GM12878 (cell line): ENCODE data around the gene SEMA4D. TPM values are rescaled to one million over a fixed set of nuclear protein-coding genes. Genes with fewer than 3 reads are reported as not detected.

Source experiments
- ATAC-seq: fragments of 200-7000 bp; cut with Tn5 transposase; 3 replicates; pipeline ENCODE4 v1.9.1; 2020; ENCODE audit warnings: mild to moderate bottlenecking, moderate library complexity
- BruUV-seq: library from RNA; stranded (reverse); fragments of 400-500 nt; replicated peaks from 2 replicates; lab custom pipeline; 2021; lab: Mats Ljungman, UMichigan
- CTCF ChIA-PET: fragments of 300-600 bp; sonication (Branson Sonifier 250); formaldehyde crosslinking; extraction: SDS; loops from one replicate; lab custom pipeline; 2021; ENCODE audit warnings: inconsistent platforms; lab: Yijun Ruan, JAX
- POLR2A ChIA-PET: fragments of 350-600 bp; formaldehyde crosslinking; extraction: SDS; loops from one replicate; lab custom pipeline; 2021; ENCODE audit warnings: inconsistent platforms; lab: Charles Lee
- RAD21 ChIA-PET: fragments of 300-600 bp; sonication (Branson Sonifier 250); formaldehyde crosslinking; loops from one replicate; lab custom pipeline; 2023; ENCODE audit warnings: antibody characterized with exemption; ENCODE audit not compliant: unreplicated experiment; lab: Charles Lee
- SMC1A ChIA-PET: fragments of 300-600 bp; sonication (Branson Sonifier 250); formaldehyde crosslinking; loops from one replicate; lab custom pipeline; 2023; ENCODE audit not compliant: unreplicated experiment, uncharacterized antibody; lab: Charles Lee
- DNase-seq: peaks from one replicate; pipeline ENCODE4 v3.0.0-alpha.2; 2011; ENCODE audit warnings: low read depth, low spot score
- FAIRE-seq: peaks from 3 replicates; lab custom pipeline; 2011; peaks lifted over from hg19 to GRCh38; lab: Jason Lieb, UNC
- H2AFZ ChIP-seq: 2 replicates; pipeline ENCODE4 v1.6.0; 2011; ENCODE audit warnings: low read depth, low read length, control low read depth; ENCODE audit not compliant: control insufficient read depth
- H3K27ac ChIP-seq: 2 replicates; pipeline ENCODE4 v1.5.1; 2011; ENCODE audit warnings: control low read depth; ENCODE audit not compliant: control insufficient read depth, insufficient read depth
- H3K27me3 ChIP-seq, 2 experiments: replicated peaks in 1 of 2; 2 replicates each; pipeline versions ENCODE4 v1.6.0 to v1.6.1; 2011; ENCODE audit warnings: low read length in 1 of 2; ENCODE audit not compliant: control insufficient read depth in 2 of 2, insufficient read depth in 2 of 2
- H3K36me3 ChIP-seq, 2 experiments: 2 replicates each; pipeline ENCODE4 v1.5.1; 2011; ENCODE audit warnings: low read length in 1 of 2; ENCODE audit not compliant: control insufficient read depth in 2 of 2, insufficient read depth in 2 of 2
- H3K4me1 ChIP-seq: 2 replicates; pipeline ENCODE4 v1.6.1; 2011; ENCODE audit warnings: mild to moderate bottlenecking, low read length, moderate library complexity, mixed read lengths; ENCODE audit not compliant: control insufficient read depth, insufficient read depth
- H3K4me2 ChIP-seq: 2 replicates; pipeline ENCODE4 v1.6.0; 2011; ENCODE audit warnings: control low read depth; ENCODE audit not compliant: control insufficient read depth, insufficient read depth
- H3K4me3 ChIP-seq: fragments of 200-600 bp; sonication (generic); 2 replicates; pipeline ENCODE4 v1.5.1; 2016
- H3K79me2 ChIP-seq: 2 replicates; pipeline ENCODE4 v1.6.0; 2011; ENCODE audit warnings: low read length; ENCODE audit not compliant: control insufficient read depth, insufficient read depth
- H3K9ac ChIP-seq: 2 replicates; pipeline ENCODE4 v1.8.0; 2011; ENCODE audit warnings: low read length, control low read depth, mixed read lengths; ENCODE audit not compliant: control insufficient read depth, insufficient read depth
- H3K9me3 ChIP-seq: replicated peaks from 3 replicates; pipeline ENCODE4 v1.5.1; 2011; ENCODE audit warnings: mild to moderate bottlenecking, low read length; ENCODE audit not compliant: control insufficient read depth, insufficient read depth
- H4K20me1 ChIP-seq: 2 replicates; pipeline ENCODE4 v1.6.0; 2011; ENCODE audit not compliant: control insufficient read depth, insufficient read depth
- CBX5 ChIP-seq: sonication (generic); IDR thresholded peaks from 2 replicates; pipeline ENCODE4 v1.6.1; 2016; ENCODE audit warnings: low read depth, moderate library complexity, mild to moderate bottlenecking, inconsistent platforms
- E2F4 ChIP-seq: IDR thresholded peaks from 2 replicates; pipeline ENCODE4 v1.6.1; 2012; ENCODE audit warnings: low read depth, low read length, improper control_type of control experiment
- EP300 ChIP-seq, 2 experiments: fragments of 150-350 bp in 1 of 2; IDR thresholded peaks; 2 replicates each; pipeline ENCODE4 v1.6.1; 2011 to 2012; ENCODE audit warnings: low read depth in 2 of 2, low read length in 2 of 2, borderline replicate concordance in 1 of 2, improper control_type of control experiment in 1 of 2, inconsistent platforms in 1 of 2; ENCODE audit not compliant: control insufficient read depth in 1 of 2
- HDAC2 ChIP-seq: fragments of 200-600 bp; sonication (generic); IDR thresholded peaks from 2 replicates; pipeline ENCODE4 v1.6.1; 2017
- SP1 ChIP-seq: IDR thresholded peaks from one replicate; pipeline ENCODE4 v1.6.1; 2011; ENCODE audit warnings: low read depth, low read length
- WRNIP1 ChIP-seq: IDR thresholded peaks from 2 replicates; pipeline ENCODE4 v1.6.1; 2011; ENCODE audit warnings: low read depth, low read length, improper control_type of control experiment, borderline replicate concordance
- ZBTB40 ChIP-seq: fragments of 450-650 bp; IDR thresholded peaks from 2 replicates; pipeline ENCODE4 v1.6.1; 2016; ENCODE audit warnings: mild to moderate bottlenecking, moderate library complexity, borderline replicate concordance
- ZNF687 ChIP-seq: fragments of 450-650 bp; IDR thresholded peaks from 2 replicates; pipeline ENCODE4 v1.6.1; 2017; ENCODE audit warnings: mild to moderate bottlenecking, moderate library complexity
- WGBS: methylation state at CpG from one replicate; pipeline ENCODE4 v1.1.6; 2016; ENCODE audit warnings: low lambda C conversion rate; ENCODE audit not compliant: insufficient replicate concordance, insufficient coverage; ENCODE audit errors: missing lambda C conversion rate; 5-methylcytosine and 5-hydroxymethylcytosine counted together
- in situ Hi-C: fragments of 300-500 bp; cut with MboI; formaldehyde crosslinking; loops from 9 replicates; pipeline ENCODE4 v1.14.3; 2018; ENCODE audit warnings: mixed read lengths
- intact Hi-C: fragments of 100-400 bp; cut with micrococcal nuclease; formaldehyde crosslinking; loops from one replicate; pipeline ENCODE4 v1.14.2; 2022; ENCODE audit not compliant: unreplicated experiment
- polyA plus RNA-seq, 11 experiments: library from polyadenylated mRNA; depleted of rRNA in 4 of 11; unstranded in 6 of 11; stranded (reverse) in 5 of 11; fragments of >200 nt; fragmentation: Nextera tagmentation in 4 of 11; fragmentation: Illumina TruSeq in 1 of 11; extraction: Ambion mirVana in 4 of 11; extraction: Trizol in 1 of 11; gene quantifications; 1 replicate in 1 of 11; 2 replicates in 10 of 11; pipeline versions ENCODE4 v1.2.1 to v1.2.3, GENCODE V29; 2011 to 2016; ENCODE audit warnings: inconsistent platforms in 2 of 11, missing spikeins in 2 of 11, low read depth in 1 of 11
- total RNA-seq, 4 experiments: library from RNA; depleted of rRNA in 3 of 4; stranded (reverse); fragments of >200 nt in 3 of 4; fragmentation: Illumina TruSeq in 1 of 4; extraction: Trizol in 1 of 4; gene quantifications; 2 replicates each; pipeline versions ENCODE4 v1.2.1 to v1.2.3, GENCODE V29; 2013 to 2021

Gene SEMA4D
- total and polyA plus RNA-seq, 10 of the 15 experiments (the other 5 are each of a cell fraction or from before 2014, with no cell fraction given): 15.1 to 136 (median 39.6) TPM

- Histone ChIP-seq H3K4me1 (no peaks in the 10 kb centered on the region), H2AFZ (no peak overlapping the region), H3K4me2 (no peak overlapping the region), H3K27ac (no peak overlapping the region), H4K20me1 (no peaks in the 10 kb centered on the region), H3K79me2 (peaks cover 7% of the 10 kb centered on the region), H3K27me3 (no peaks in the 10 kb centered on the region), H3K9me3 (no peaks in the 10 kb centered on the region), H3K36me3 (peaks cover 3 to 29% of the 10 kb centered on the region in 2 experiments; a peak in 3 of 4 replicates), H3K4me3 (no peak overlapping the region), H3K9ac (no peak overlapping the region)
- SMC1A ChIA-PET: interaction anchor here (1.1 to 4.8 kb wide), 2 partner anchors 12 to 14 kb away, joined by 4 to 20 read pairs; no protein-coding TSS in a partner anchor
- CTCF ChIA-PET: no interaction called here
- TF ChIP-seq E2F4 (no peak), ZBTB40 (no peak), HDAC2 (no peak), SP1 (no peak), CBX5 (no peak), WRNIP1 (no peak), EP300 (IDR thresholded peaks at IDR 0.05; ENCODE audit: borderline replicate concordance in 1 of 2, control insufficient read depth in 1 of 2, low read depth in 2 of 2, low read length in 2 of 2) (no peak), ZNF687 (no peak)
- in situ Hi-C loops: no loop called here
- ATAC-seq: no peak
- intact Hi-C loops: no loop called here
- RAD21 ChIA-PET: interaction anchor here (1.5 kb wide), 1 partner anchor 221 kb away, joined by 3 read pairs; no protein-coding TSS in a partner anchor
- no peak for DNase-seq
- FAIRE-seq: no peak
- 86% methylated on average over 8 of the region's 8 CpGs for WGBS
- POLR2A ChIA-PET: no interaction called here
- no TSS peak for BruUV-seq
These were observed 169.8 kb downstream of the SEMA4D start for GRCh38 chr9:89328064-89328463.
